Endodermal cell (in vitro differentiated cells): ENCODE measurements around the gene NF1. TPM values are rescaled to one million over a fixed set of nuclear protein-coding genes. Genes with fewer than 3 reads are reported as not detected.

ENCODE experiments used
- DNase-seq: peaks from one replicate; pipeline ENCODE4 v3.0.0-alpha.2; 2017
- H3K27ac ChIP-seq: 2 replicates; pipeline ENCODE4 v1.5.1; 2013; ENCODE audit warnings: mild to moderate bottlenecking, low read depth, low read length, moderate library complexity
- H3K27me3 ChIP-seq: 2 replicates; pipeline ENCODE4 v1.6.1; 2013; ENCODE audit warnings: mild to moderate bottlenecking, low read length, moderate library complexity; ENCODE audit not compliant: insufficient read depth, control insufficient read depth, poor library complexity, severe bottlenecking
- H3K36me3 ChIP-seq: 2 replicates; pipeline ENCODE4 v1.7.0; 2013; ENCODE audit warnings: mild to moderate bottlenecking, low read length, moderate library complexity; ENCODE audit not compliant: control insufficient read depth, insufficient read depth
- H3K4me1 ChIP-seq: one replicate; pipeline ENCODE4 v1.7.0; 2013; ENCODE audit warnings: low read length; ENCODE audit not compliant: control insufficient read depth, insufficient read depth
- H3K4me3 ChIP-seq: 2 replicates; pipeline ENCODE4 v1.5.1; 2013; ENCODE audit warnings: mild to moderate bottlenecking, low read length, moderate library complexity
- H3K9ac ChIP-seq: 2 replicates; pipeline ENCODE4 v1.6.1; 2013; ENCODE audit warnings: mild to moderate bottlenecking, low read length, moderate library complexity; ENCODE audit not compliant: poor library complexity, severe bottlenecking; ENCODE audit errors: extremely low read depth
- H3K9me3 ChIP-seq: 2 replicates; pipeline ENCODE4 v1.6.1; 2013; ENCODE audit warnings: mild to moderate bottlenecking, low read length, moderate library complexity; ENCODE audit not compliant: control insufficient read depth
- H3K27ac Mint-ChIP-seq: 2 replicates; pipeline ENCODE4 v1.8.0; 2020; ENCODE audit warnings: mixed read lengths
- H3K27me3 Mint-ChIP-seq: 2 replicates; pipeline ENCODE4 v1.8.0; 2021; ENCODE audit warnings: mild to moderate bottlenecking, mixed read lengths; ENCODE audit not compliant: insufficient read depth
- H3K36me3 Mint-ChIP-seq: 2 replicates; pipeline ENCODE4 v1.8.0; 2020; ENCODE audit warnings: low read depth, mixed read lengths
- H3K4me1 Mint-ChIP-seq: 2 replicates; pipeline ENCODE4 v1.8.0; 2020; ENCODE audit warnings: mixed read lengths
- H3K4me3 Mint-ChIP-seq: 2 replicates; pipeline ENCODE4 v1.8.0; 2020; ENCODE audit warnings: mild to moderate bottlenecking, moderate library complexity, mixed read lengths
- H3K9me3 Mint-ChIP-seq: 2 replicates; pipeline ENCODE4 v1.8.0; 2020; ENCODE audit warnings: mild to moderate bottlenecking, mixed read lengths
- WGBS, 2 experiments: methylation state at CpG; one replicate each; pipeline versions ENCODE4 v1.1.5 to v1.1.7; 2013; ENCODE audit warnings: missing lambda C conversion rate in 2 of 2, mixed read lengths in 1 of 2; ENCODE audit not compliant: insufficient coverage in 1 of 2, insufficient read length in 1 of 2; 5-methylcytosine and 5-hydroxymethylcytosine counted together
- total RNA-seq, 2 donors: library from RNA; stranded (reverse); fragmentation: NEBNext Ultra II Directional in 1 of 2; extraction: Animal tissue kit (Norgen Biotek cat#: 25700) in 1 of 2; gene quantifications; 2 replicates in 1 of 2; 3 replicates in 1 of 2; pipeline ENCODE4 v1.2.1, GENCODE V29; 2021
- TF ChIP-seq, protein P1 (sequence below): fragments of 200-600 bp; sonication (generic); conservative IDR thresholded peaks from 2 replicates; pipeline ENCODE4 v1.5.0; 2021; ENCODE audit warnings: antibody characterized with exemption, mild to moderate bottlenecking

NF1 gene
- total RNA-seq, 2 donors from 2014 or later: 61.9 to 69.3 TPM

DNA sequence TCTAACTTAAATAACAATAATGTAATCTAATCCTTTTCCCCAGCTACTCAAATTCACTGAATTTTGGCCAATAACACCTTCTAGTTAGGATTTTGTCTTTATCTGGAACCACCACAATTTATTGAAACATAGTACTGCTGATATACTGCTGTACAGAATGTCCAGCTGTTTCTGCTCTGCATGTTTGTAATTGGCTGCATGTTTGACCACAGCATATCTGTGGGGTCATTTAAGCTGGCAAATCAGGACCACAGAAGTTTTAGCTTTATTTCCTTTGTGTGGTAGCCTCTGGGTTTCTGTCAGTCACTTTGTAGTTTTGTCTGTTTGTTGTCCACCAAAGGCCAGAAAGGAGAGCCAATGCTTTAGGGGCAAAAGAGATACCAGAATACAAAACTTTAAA is 274.5 kb downstream of the NF1 start:
- H3K36me3 Mint-ChIP-seq: peaks cover 18% of the 10 kb centered on the region
- TF ChIP-seq, protein P1, sequence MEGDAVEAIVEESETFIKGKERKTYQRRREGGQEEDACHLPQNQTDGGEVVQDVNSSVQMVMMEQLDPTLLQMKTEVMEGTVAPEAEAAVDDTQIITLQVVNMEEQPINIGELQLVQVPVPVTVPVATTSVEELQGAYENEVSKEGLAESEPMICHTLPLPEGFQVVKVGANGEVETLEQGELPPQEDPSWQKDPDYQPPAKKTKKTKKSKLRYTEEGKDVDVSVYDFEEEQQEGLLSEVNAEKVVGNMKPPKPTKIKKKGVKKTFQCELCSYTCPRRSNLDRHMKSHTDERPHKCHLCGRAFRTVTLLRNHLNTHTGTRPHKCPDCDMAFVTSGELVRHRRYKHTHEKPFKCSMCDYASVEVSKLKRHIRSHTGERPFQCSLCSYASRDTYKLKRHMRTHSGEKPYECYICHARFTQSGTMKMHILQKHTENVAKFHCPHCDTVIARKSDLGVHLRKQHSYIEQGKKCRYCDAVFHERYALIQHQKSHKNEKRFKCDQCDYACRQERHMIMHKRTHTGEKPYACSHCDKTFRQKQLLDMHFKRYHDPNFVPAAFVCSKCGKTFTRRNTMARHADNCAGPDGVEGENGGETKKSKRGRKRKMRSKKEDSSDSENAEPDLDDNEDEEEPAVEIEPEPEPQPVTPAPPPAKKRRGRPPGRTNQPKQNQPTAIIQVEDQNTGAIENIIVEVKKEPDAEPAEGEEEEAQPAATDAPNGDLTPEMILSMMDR: no peak
- Histone ChIP-seq H3K9ac (no peak overlapping the region), H3K9me3 (no peaks in the 10 kb centered on the region), H3K4me3 (no peak overlapping the region), H3K36me3 (peaks cover 49% of the 10 kb centered on the region), H3K4me1 (no peaks in the 10 kb centered on the region), H3K27ac (no peak overlapping the region), H3K27me3 (no peaks in the 10 kb centered on the region)
- no peak overlapping the region for H3K27ac Mint-ChIP-seq
- no peaks in the 10 kb centered on the region for H3K9me3 Mint-ChIP-seq
- H3K4me1 Mint-ChIP-seq: no peaks in the 10 kb centered on the region
- no peak for DNase-seq
- H3K4me3 Mint-ChIP-seq: no peak overlapping the region
- no peaks in the 10 kb centered on the region for H3K27me3 Mint-ChIP-seq

DNA sequence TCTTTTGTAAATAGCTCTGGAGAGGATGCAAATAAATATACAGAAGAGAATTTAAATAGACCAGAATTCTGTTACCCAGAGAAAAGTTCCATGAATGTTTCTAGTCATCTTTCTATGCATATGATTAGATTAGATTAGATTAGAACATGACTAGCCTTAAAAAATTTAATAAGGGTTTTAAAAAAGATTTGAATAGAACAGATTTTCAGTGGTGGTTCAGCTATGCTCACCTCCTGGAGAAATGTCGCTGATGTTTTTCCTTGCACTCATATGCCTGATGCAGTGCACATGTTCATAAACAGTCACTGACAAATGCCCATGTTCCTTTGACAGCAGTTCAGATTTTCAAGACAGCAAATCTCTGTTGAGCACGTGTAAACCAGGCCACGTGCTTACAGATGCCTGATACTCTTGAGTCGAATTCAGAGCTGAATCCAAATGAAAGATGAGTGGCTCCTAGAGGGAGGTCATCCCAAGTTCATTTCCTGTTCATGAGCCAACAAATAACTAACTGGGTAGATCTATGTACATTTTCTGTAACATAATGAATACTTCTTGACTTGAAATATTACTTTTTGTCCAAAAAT is 276.8 kb downstream of the NF1 start:
- peaks cover 53% of the 10 kb centered on the region for H3K36me3 ChIP-seq
- DNase-seq: no peak
- H3K9me3 ChIP-seq: no peaks in the 10 kb centered on the region
- H3K4me3 Mint-ChIP-seq: no peak overlapping the region
- H3K27ac Mint-ChIP-seq: no peak overlapping the region
- TF ChIP-seq, protein P1: no peak
- H3K27ac ChIP-seq: no peak overlapping the region
- H3K27me3 ChIP-seq: no peaks in the 10 kb centered on the region
- no peaks in the 10 kb centered on the region for H3K4me1 ChIP-seq
- H3K27me3 Mint-ChIP-seq: no peaks in the 10 kb centered on the region
- 92 to 94% methylated on average over 4 of the region's 4 CpGs for WGBS, 2 experiments
- H3K4me1 Mint-ChIP-seq: no peaks in the 10 kb centered on the region
- no peak overlapping the region for H3K9ac ChIP-seq
- no peak overlapping the region for H3K4me3 ChIP-seq
- H3K36me3 Mint-ChIP-seq: peaks cover 14% of the 10 kb centered on the region
- no peaks in the 10 kb centered on the region for H3K9me3 Mint-ChIP-seq

DNA sequence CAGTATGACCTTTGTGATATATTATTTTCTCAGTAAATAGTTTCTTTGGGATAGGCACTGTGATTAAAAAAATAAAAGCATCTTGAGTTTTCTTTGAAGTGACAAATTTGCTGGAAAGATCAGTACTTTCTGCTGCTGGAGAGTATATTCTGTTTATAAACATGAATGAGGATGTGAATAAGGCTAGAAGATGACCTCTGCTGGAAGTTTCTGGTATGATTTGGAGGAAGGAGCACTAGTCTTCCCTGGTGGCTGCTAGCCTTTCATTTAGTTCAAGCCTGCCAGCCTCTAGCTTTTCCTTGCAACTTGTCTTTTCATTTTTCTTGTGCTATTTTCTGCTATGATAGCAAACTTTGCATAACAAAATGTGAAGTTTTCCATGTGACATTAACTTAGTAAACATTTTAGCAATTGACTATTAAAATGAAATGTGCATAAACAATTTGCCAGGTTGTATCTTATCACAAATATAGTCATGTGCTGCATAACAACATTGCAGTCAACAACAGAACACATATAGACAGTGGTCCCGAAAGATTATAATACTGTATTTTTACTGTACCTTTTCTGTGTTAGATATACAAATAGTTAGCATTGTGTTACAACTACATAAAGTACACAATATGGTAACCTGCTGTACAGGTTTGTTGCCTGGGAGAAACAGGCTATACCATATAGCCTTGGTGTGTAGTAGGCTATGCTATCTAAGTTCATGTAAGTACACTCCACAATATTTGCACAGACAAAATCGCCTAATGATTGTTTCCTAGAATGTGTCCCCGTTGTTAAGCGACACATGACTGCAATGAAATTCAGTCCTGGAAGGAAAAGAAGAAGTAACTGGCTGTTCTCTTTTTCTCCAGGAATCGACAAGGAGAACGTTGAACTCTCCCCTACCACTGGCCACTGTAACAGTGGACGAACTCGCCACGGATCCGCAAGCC is 278.6 kb downstream of the NF1 start:
- no peak overlapping the region for H3K4me3 ChIP-seq
- WGBS, 2 experiments: 95 to 97% methylated on average over 9 to 10 of the region's 10 CpGs
- TF ChIP-seq, protein P1: peak; percentile 76

More for the DNA sequence above, 278.6 kb downstream of the NF1 start:
- Histone ChIP-seq H3K9me3 (no peaks in the 10 kb centered on the region), H3K27ac (no peak overlapping the region), H3K4me1 (no peaks in the 10 kb centered on the region), H3K9ac (no peak overlapping the region), H3K27me3 (no peaks in the 10 kb centered on the region), H3K36me3 (peaks cover 47% of the 10 kb centered on the region)
- Mint-ChIP-seq H3K4me1 (peaks cover 4% of the 10 kb centered on the region), H3K27ac (no peak overlapping the region), H3K4me3 (no peak overlapping the region), H3K27me3 (no peaks in the 10 kb centered on the region), H3K9me3 (no peaks in the 10 kb centered on the region), H3K36me3 (peaks cover 17% of the 10 kb centered on the region)
- no peak for DNase-seq
